ENCODE results near the gene GOLM1.

The GOLM1 gene

DNA sequence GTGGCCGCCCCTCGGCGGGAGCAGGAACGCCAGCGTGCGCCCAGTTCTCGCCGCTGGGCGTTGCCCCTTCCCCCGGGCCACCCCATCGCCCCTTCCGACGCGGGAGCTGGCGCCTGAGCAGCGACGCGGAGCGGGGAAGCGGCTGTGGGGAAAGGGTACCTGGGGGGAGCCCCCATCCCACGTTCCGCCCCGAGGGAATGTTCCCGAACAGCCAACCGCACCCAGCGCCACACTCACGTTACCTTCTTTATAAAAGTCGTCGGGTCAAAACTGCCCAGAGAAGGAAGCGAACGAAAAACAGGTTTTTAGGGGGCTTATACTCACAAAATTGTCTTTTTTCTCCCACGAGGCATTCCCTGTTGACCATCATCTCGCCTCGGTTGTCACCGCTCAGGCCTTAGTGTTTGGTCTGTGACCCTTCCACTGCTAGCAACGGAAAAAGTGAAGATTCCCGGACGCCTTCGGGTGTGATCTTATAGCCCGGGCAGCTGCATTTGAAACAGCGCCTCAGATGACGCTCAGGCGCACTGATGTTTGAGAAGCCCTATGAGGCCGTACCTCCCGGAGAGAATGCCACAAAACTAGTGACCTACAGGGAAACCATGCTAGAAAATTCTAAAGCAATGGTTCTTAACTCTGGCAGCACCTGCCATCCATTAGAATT is 475 bp upstream of the GOLM1 start:
- no peak for TF ChIP-seq YY1 (IDR thresholded peaks at IDR 0.05; ENCODE audit: low read depth)
- peak; percentile 78 for TF ChIP-seq ZBTB7A (IDR thresholded peaks at IDR 0.05; ENCODE audit: low read depth)

DNA sequence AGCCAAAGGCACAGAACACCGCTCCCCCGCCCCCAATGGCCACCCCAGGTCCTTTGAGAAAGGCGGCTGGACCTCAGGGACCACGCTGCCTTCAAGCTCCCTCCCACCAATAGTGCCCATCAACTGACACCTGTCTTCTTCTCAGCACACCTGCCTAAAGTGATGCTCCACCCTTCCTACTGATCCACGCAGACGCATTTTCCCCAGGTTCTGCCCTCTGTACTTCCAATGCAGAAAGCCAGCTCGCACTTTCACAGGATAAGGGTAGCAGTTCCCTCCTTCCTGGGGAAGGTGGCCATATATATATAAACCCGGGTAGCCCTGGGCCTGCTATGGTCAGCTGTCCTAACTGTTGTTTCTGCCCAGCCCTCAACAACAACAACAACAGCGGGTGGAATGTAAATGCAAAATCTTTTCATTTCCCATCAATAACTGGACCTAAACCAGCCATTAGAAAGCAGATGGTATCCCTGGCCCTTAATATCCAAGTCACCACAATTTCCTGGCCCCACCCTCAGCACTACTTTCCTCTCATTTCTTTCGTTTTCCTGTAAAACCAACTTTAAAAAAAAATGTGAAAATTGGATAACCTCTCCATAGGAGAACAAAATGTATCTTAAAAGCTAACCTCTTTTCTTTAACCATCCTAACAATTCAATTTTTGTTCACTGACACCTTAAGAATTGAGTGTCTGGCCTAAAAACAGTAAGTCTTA is 1.7 kb downstream of the GOLM1 start:
- TF ChIP-seq TEAD4 (IDR thresholded peaks at IDR 0.05) (no peak), EGR1 (IDR thresholded peaks at IDR 0.05) (no peak), NFIC (IDR thresholded peaks at IDR 0.05) (no peak), TAF1 (IDR thresholded peaks at IDR 0.05; ENCODE audit: low read depth) (no peak), CREB1 (IDR thresholded peaks at IDR 0.05; ENCODE audit: low read depth) (no peak), TCF12 (IDR thresholded peaks at IDR 0.05; ENCODE audit: low read depth) (no peak), ZBTB7A (IDR thresholded peaks at IDR 0.05; ENCODE audit: low read depth) (no peak), CEBPB (IDR thresholded peaks at IDR 0.05) (no peak), EP300 (IDR thresholded peaks at IDR 0.05; ENCODE audit: borderline replicate concordance) (no peak), YY1 (IDR thresholded peaks at IDR 0.05; ENCODE audit: low read depth) (no peak), RAD21 (IDR thresholded peaks at IDR 0.05; ENCODE audit: low read depth) (no peak), FOXM1 (IDR thresholded peaks at IDR 0.05; ENCODE audit: borderline replicate concordance, low read depth) (no peak)
- TF ChIP-seq, protein P1, sequence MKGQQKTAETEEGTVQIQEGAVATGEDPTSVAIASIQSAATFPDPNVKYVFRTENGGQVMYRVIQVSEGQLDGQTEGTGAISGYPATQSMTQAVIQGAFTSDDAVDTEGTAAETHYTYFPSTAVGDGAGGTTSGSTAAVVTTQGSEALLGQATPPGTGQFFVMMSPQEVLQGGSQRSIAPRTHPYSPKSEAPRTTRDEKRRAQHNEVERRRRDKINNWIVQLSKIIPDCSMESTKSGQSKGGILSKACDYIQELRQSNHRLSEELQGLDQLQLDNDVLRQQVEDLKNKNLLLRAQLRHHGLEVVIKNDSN (IDR thresholded peaks at IDR 0.05): no peak
- TF ChIP-seq, protein P2, sequence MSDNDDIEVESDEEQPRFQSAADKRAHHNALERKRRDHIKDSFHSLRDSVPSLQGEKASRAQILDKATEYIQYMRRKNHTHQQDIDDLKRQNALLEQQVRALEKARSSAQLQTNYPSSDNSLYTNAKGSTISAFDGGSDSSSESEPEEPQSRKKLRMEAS (IDR thresholded peaks at IDR 0.05): no peak
- TF ChIP-seq, protein P3, sequence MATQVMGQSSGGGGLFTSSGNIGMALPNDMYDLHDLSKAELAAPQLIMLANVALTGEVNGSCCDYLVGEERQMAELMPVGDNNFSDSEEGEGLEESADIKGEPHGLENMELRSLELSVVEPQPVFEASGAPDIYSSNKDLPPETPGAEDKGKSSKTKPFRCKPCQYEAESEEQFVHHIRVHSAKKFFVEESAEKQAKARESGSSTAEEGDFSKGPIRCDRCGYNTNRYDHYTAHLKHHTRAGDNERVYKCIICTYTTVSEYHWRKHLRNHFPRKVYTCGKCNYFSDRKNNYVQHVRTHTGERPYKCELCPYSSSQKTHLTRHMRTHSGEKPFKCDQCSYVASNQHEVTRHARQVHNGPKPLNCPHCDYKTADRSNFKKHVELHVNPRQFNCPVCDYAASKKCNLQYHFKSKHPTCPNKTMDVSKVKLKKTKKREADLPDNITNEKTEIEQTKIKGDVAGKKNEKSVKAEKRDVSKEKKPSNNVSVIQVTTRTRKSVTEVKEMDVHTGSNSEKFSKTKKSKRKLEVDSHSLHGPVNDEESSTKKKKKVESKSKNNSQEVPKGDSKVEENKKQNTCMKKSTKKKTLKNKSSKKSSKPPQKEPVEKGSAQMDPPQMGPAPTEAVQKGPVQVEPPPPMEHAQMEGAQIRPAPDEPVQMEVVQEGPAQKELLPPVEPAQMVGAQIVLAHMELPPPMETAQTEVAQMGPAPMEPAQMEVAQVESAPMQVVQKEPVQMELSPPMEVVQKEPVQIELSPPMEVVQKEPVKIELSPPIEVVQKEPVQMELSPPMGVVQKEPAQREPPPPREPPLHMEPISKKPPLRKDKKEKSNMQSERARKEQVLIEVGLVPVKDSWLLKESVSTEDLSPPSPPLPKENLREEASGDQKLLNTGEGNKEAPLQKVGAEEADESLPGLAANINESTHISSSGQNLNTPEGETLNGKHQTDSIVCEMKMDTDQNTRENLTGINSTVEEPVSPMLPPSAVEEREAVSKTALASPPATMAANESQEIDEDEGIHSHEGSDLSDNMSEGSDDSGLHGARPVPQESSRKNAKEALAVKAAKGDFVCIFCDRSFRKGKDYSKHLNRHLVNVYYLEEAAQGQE (IDR thresholded peaks at IDR 0.05; ENCODE audit: low read depth): no peak

DNA sequence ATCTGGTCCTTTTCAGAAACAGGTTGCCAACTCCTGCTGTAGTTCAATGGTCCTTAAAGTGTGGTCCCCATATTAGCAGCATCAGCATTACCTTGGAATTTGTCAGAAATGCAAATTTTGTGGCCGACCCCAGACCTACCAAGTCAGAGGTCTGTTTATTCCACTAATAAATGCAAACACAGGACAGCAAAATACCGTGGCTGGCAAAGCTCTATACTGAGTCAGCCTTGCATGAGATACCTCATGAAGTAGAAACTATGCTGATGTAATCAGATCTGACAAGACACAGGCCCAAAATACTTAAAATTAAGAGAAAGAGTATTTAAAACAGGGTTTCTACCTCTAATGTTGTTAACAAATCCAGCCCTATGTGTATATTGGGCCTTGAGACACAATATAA is 3.0 kb downstream of the GOLM1 start:
- TF ChIP-seq FOXM1 (IDR thresholded peaks at IDR 0.05; ENCODE audit: borderline replicate concordance, low read depth) (no peak), CREB1 (IDR thresholded peaks at IDR 0.05; ENCODE audit: low read depth) (no peak), TEAD4 (IDR thresholded peaks at IDR 0.05) (no peak), TCF12 (IDR thresholded peaks at IDR 0.05; ENCODE audit: low read depth) (no peak), YY1 (IDR thresholded peaks at IDR 0.05; ENCODE audit: low read depth) (no peak), EP300 (IDR thresholded peaks at IDR 0.05; ENCODE audit: borderline replicate concordance) (no peak), NFIC (IDR thresholded peaks at IDR 0.05) (no peak), RAD21 (IDR thresholded peaks at IDR 0.05; ENCODE audit: low read depth) (no peak), ZBTB7A (IDR thresholded peaks at IDR 0.05; ENCODE audit: low read depth) (no peak), TAF1 (IDR thresholded peaks at IDR 0.05; ENCODE audit: low read depth) (no peak), CEBPB (IDR thresholded peaks at IDR 0.05) (no peak), EGR1 (IDR thresholded peaks at IDR 0.05) (no peak)
- TF ChIP-seq, protein P3 (IDR thresholded peaks at IDR 0.05; ENCODE audit: low read depth): no peak
- TF ChIP-seq, protein P1 (IDR thresholded peaks at IDR 0.05): no peak
- TF ChIP-seq, protein P2 (IDR thresholded peaks at IDR 0.05): no peak

DNA sequence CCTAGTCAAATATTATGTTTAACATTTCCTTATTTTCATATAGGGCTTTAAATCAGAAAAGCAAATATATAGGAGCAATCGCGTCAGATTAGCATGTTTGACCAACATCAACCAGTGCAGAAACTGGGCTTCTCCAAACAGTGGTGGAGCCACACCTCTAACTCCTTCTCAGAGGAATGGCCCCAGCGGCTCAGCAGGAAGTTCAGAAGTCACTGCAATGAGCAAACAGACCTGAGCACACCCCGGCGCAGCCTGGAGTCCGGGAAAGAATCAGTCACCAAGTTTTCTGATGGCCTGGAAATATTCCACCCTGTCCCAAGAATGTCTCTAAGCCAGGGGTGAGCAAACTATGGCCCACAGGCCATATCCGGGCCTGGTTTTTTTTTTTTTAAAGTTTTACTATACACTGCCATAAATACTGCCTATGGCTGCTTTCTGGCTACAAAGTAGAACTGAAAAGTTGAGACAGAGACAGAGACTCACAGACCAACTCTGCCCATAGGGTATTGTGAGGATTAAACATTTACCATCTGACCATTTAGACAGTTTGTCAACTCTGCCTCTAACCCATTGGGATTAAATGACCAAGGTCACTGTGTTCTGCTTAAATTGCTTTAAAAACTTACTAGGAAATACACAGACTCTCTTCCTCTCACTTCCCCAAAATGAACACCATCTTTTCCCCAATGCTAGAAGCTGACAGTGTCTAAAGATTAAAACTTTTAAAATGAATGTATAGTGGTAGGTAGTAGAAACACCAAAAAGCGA is 5.4 kb downstream of the GOLM1 start:
- no peak for TF ChIP-seq RAD21 (IDR thresholded peaks at IDR 0.05; ENCODE audit: low read depth)
- no peak for TF ChIP-seq FOXM1 (IDR thresholded peaks at IDR 0.05; ENCODE audit: borderline replicate concordance, low read depth)
- no peak for TF ChIP-seq CREB1 (IDR thresholded peaks at IDR 0.05; ENCODE audit: low read depth)
- no peak for TF ChIP-seq TCF12 (IDR thresholded peaks at IDR 0.05; ENCODE audit: low read depth)
- TF ChIP-seq ZBTB7A (IDR thresholded peaks at IDR 0.05; ENCODE audit: low read depth): no peak

DNA sequence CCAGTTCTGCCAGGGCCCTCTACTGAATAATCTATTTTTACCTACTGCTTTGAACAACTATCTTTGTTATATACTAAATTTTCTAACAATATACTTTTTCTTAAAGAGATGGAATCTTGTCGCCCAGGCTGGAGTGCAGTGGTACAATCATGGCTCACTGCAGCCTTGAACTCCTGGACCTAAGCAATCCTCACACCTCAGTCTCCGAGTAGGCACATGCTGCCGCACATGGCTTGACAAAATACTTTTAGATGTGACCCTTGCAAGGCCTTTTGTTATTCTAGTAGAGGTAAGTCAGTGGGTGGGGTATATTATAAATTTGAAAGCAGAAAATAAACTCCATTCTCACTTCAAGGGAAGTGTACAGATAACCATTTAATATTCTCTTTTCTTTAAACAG is 7.9 kb downstream of the GOLM1 start:
- TF ChIP-seq, protein P2 (IDR thresholded peaks at IDR 0.05): no peak
- TF ChIP-seq TCF12 (IDR thresholded peaks at IDR 0.05; ENCODE audit: low read depth) (no peak), ZBTB7A (IDR thresholded peaks at IDR 0.05; ENCODE audit: low read depth) (no peak), TEAD4 (IDR thresholded peaks at IDR 0.05) (no peak), FOXM1 (IDR thresholded peaks at IDR 0.05; ENCODE audit: borderline replicate concordance, low read depth) (no peak), EP300 (IDR thresholded peaks at IDR 0.05; ENCODE audit: borderline replicate concordance) (no peak), CEBPB (IDR thresholded peaks at IDR 0.05) (no peak), YY1 (IDR thresholded peaks at IDR 0.05; ENCODE audit: low read depth) (no peak), RAD21 (IDR thresholded peaks at IDR 0.05; ENCODE audit: low read depth) (no peak), TAF1 (IDR thresholded peaks at IDR 0.05; ENCODE audit: low read depth) (no peak), EGR1 (IDR thresholded peaks at IDR 0.05) (no peak), CREB1 (IDR thresholded peaks at IDR 0.05; ENCODE audit: low read depth) (no peak), NFIC (IDR thresholded peaks at IDR 0.05) (no peak)
- TF ChIP-seq, protein P3 (IDR thresholded peaks at IDR 0.05; ENCODE audit: low read depth): no peak
- TF ChIP-seq, protein P1 (IDR thresholded peaks at IDR 0.05): no peak

All from Ishikawa (cell line).